Activated T-cell treated with anti-CD3 and anti-CD28 coated beads, Interleukin-2, amount 50 U/mL, for 24 hours (primary cell): Measurements from ENCODE around the gene FLVCR2.
"Not testable (repeated sequence)": the region's sequence is repeated elsewhere in the genome, so short reads cannot be mapped to it uniquely, and the experiment has no call there.

Experiments used
- DNase-seq: peaks from one replicate; pipeline ENCODE4 v3.0.0-alpha.2; 2020
- H3K27ac Mint-ChIP-seq: 2 replicates; pipeline ENCODE4 v1.8.0; 2020; ENCODE audit warnings: mild to moderate bottlenecking, mixed read lengths
- H3K27me3 Mint-ChIP-seq: 2 replicates; pipeline ENCODE4 v1.8.0; 2020; ENCODE audit warnings: mixed read lengths
- H3K36me3 Mint-ChIP-seq: 2 replicates; pipeline ENCODE4 v1.8.0; 2020; ENCODE audit warnings: low read depth, mixed read lengths
- H3K4me1 Mint-ChIP-seq: 2 replicates; pipeline ENCODE4 v1.8.0; 2020; ENCODE audit warnings: low read depth, mixed read lengths
- H3K4me3 Mint-ChIP-seq: 2 replicates; pipeline ENCODE4 v1.8.0; 2020; ENCODE audit warnings: mild to moderate bottlenecking, moderate library complexity, mixed read lengths
- H3K9me3 Mint-ChIP-seq: 2 replicates; pipeline ENCODE4 v1.8.0; 2020; ENCODE audit warnings: mixed read lengths

The FLVCR2 gene

DNA sequence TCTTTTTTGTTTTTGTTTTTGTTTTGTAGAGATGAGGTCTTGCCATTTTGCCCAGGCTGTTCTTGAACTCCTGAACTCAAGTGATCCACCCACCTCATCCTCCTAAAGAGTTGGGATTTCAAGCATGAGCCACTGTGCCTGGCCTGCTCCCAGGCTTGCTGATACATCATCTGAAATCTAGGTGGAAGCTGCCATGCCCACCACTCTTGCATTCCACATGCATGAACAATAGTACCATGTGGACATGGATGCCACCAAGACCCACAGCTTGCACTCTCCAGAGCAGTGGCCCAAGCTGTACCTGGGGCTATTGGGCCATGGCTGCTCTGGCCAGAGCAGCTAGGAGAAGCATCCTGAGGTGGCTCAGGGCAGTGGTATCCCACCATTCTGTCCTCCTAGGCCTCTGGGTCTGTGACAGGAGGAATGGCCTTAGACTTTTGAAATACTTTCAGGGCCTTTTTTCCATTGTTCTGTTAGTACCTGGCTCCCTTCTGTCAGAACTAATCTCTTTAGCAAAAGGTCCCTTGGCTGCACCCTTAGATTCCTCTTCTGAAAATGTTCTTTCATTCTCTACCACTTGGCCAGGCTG is 13.7 kb downstream of the FLVCR2 start:
- no peaks in the 10 kb centered on the region for H3K27me3 Mint-ChIP-seq

DNA sequence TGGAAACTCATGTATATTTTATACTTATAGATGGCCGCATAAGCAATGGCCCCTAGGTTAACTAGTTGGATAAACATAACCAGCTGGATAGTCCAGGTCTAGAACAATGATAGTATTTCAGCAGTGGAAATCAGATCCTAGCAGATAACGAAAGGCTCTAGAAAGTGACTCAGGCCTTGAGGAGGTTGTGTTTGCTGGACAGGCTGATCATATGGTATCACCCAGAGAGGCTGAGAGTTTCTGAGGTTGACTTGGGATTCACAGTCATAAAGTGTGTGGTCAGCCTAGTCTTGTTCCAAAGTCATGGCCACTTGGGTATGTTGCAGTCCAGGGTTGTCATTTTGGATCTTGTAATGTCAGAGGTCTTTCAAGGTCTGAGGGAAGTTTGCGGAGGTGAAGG is 16.8 kb downstream of the FLVCR2 start:
- H3K9me3 Mint-ChIP-seq: no peaks in the 10 kb centered on the region
- no peak overlapping the region for H3K27ac Mint-ChIP-seq
- no peaks in the 10 kb centered on the region for H3K4me1 Mint-ChIP-seq
- H3K4me3 Mint-ChIP-seq: no peak overlapping the region
- peaks cover 4% of the 10 kb centered on the region for H3K36me3 Mint-ChIP-seq
- DNase-seq: no peak
- H3K27me3 Mint-ChIP-seq: no peaks in the 10 kb centered on the region

More for the DNA sequence above, 13.7 kb downstream of the FLVCR2 start:
- DNase-seq: no peak
- Mint-ChIP-seq H3K4me1 (no peaks in the 10 kb centered on the region), H3K27ac (no peak overlapping the region), H3K9me3 (no peaks in the 10 kb centered on the region), H3K4me3 (no peak overlapping the region), H3K36me3 (peaks cover 4% of the 10 kb centered on the region)

DNA sequence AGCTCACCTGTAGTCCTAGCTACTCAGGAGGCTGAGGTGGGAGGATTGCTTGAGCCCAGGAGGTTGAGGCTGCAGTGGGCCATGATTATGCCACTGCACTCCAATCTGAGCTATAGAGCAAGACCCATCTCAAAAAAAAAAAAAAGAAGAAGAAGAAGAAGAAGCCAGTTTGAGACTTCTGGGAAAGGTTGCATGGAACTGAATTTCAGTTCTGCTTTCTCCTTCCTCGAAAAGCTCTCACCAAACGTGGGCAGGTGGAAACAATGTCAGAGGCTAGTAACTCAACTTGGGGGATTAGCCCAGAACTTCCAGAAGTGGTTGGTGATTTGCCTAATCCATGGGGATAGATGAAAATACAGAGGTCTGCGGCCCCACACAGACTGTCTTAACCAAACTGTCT is 18.7 kb downstream of the FLVCR2 start:
- H3K36me3 Mint-ChIP-seq: peaks cover 4% of the 10 kb centered on the region
- no peaks in the 10 kb centered on the region for H3K9me3 Mint-ChIP-seq
- no peaks in the 10 kb centered on the region for H3K4me1 Mint-ChIP-seq
- no peak for DNase-seq
- H3K27ac Mint-ChIP-seq: no peak overlapping the region
- H3K4me3 Mint-ChIP-seq: no peak overlapping the region
- no peaks in the 10 kb centered on the region for H3K27me3 Mint-ChIP-seq

DNA sequence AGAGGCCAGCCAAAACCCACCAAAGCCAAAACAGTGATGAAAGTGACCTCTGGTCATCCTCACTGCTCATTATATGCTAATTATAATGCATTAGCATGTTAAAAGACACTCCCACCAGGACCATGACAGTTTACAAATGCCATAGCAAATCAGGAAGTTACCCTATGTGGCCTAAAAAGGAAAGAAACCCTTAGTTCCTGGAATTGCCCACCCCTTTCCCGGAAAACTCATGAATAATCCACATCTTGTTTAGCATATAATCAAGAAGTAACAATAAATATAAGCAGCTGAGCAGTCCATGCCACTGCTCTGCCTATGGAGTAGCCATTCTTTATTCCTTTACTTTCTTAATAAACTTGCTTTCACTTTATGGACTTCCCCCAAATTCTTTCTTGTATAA is 21.7 kb downstream of the FLVCR2 start:
- H3K36me3 Mint-ChIP-seq, H3K4me3 Mint-ChIP-seq, H3K27me3 Mint-ChIP-seq, H3K27ac Mint-ChIP-seq, DNase-seq, H3K9me3 Mint-ChIP-seq, H3K4me1 Mint-ChIP-seq: not testable (repeated sequence)

DNA sequence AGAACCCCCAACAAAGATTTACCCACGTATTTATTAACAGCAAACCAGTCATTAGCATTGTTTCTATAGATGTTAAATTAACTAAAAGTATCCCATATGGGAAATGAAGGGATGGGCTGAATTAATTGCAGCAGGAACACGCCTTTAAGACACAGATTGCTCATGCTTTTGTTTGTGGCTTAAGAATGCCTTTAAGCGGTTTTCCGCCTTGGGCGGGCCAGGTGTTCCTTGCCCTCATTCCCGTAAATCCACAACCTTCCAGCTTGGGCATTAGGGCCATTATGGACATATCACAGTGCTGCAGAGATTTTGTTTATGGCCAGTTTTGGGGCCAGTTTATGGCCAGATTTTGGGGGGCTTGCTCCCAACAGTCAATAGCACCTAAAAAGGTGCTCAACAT is 22.6 kb downstream of the FLVCR2 start:
- not testable (repeated sequence) for DNase-seq, H3K27ac Mint-ChIP-seq, H3K36me3 Mint-ChIP-seq, H3K9me3 Mint-ChIP-seq, H3K27me3 Mint-ChIP-seq, H3K4me1 Mint-ChIP-seq, H3K4me3 Mint-ChIP-seq

DNA sequence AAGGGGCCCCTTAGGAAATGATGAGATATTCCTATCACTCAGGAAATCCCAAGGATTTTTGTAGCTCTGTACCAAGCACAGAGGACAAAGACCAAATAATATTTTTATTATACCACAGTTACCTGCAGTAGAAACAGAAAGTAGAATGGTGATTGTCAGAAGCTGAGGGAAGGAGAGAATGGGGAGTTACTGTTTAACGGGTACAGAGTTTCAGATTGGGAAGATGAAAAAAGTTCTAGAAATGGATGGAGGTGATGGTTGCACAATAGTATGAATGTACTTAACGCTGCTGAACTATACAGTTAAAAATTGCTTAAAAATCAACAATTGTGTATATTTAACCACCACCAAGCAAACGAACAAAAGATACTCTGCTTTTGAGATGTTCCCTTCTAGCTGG is 24.1 kb downstream of the FLVCR2 start:
- Mint-ChIP-seq H3K4me3 (no peak overlapping the region), H3K4me1 (no peaks in the 10 kb centered on the region), H3K36me3 (peaks cover 4% of the 10 kb centered on the region), H3K27me3 (no peaks in the 10 kb centered on the region), H3K27ac (no peak overlapping the region), H3K9me3 (no peaks in the 10 kb centered on the region)
- no peak for DNase-seq

DNA sequence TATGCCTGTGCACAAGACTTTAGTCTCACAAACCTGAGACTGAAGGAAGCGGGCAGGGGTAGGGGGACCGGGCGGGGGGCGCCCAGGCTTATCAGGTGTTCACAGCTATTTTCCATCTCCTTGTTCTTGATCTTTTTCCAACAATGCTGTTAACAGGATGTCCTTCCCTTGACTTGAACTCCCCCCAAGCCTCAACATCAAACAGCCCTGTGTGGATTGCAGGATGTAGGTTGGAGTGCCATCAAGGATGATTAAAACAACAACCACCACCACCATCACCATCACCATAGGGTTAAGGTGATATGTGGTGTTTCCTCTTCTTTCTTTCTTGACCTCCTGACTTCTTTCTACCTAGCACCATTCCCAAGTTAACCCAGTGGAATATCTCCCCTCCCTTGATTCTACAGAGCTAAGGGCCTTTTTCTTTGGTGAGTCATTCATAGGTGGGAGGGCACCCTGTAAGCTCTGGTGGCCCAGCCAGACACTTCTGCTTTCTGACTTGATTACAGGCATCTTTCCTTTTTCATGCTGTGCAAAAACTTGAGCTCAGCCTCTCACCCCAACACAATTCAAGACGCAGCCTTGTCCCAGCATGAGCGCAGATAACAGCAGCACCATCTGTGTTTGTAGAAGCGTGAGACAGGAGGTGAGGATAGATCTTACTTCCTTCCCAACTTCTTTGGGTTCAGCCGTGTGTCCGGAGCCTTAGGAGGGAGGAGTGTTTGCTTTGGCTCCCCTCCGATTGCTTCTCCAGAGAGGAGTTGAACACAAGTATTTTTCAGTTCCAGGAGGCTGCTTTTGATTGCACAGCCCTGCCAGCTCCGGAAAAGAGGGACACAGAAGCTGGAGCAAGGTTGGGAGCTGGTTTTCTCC is 26.8 kb downstream of the FLVCR2 start:
- H3K27me3 Mint-ChIP-seq: no peaks in the 10 kb centered on the region
- H3K4me3 Mint-ChIP-seq: no peak overlapping the region
- H3K4me1 Mint-ChIP-seq: no peaks in the 10 kb centered on the region
- DNase-seq: no peak
- no peaks in the 10 kb centered on the region for H3K9me3 Mint-ChIP-seq
- no peak overlapping the region for H3K27ac Mint-ChIP-seq
- H3K36me3 Mint-ChIP-seq: peaks cover 5% of the 10 kb centered on the region

DNA sequence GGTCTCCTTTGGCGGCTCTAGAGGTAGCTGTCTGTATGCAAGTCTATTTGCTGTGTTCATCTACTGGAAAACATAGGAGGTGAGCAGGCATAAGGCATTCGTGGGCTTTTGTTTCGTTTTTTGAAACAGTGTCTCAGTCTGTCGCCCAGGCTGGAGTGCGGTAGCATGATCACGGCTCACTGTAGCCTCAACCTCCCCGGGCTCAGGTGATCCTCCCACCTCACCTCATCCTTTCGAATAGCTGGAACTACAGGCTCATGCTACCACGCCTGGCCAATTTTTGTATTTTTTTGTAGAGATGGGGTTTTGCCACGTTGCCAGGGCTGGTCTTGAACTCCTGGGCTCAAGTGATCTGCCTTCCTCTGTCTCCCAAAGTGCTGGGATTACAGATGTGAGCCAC is 27.5 kb downstream of the FLVCR2 start:
- Mint-ChIP-seq H3K4me1 (peaks cover 3% of the 10 kb centered on the region), H3K9me3 (no peaks in the 10 kb centered on the region), H3K27ac (no peak overlapping the region), H3K36me3 (peaks cover 5% of the 10 kb centered on the region), H3K4me3 (no peak overlapping the region), H3K27me3 (no peaks in the 10 kb centered on the region)
- no peak for DNase-seq

DNA sequence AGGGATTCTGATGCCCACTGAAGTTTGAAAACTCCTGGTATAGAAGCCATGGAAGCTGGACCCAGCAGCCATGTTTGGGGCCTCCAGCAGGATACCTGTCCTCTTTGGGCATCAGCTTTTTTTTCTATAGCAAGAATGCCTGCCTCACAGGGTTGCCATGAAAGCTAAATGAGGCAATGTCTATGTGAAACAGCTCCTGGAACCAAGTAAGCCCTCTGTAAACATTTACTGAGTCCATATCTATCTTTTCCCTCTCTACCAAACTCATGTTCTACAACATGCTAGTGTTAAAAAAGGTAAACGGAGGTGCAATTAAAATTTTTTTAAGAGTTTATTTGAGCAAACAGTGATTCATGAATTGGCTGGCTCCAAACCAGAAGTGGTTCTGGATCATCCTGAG is 28.6 kb downstream of the FLVCR2 start:
- Mint-ChIP-seq H3K9me3 (no peaks in the 10 kb centered on the region), H3K4me1 (peaks cover 3% of the 10 kb centered on the region), H3K36me3 (peaks cover 5% of the 10 kb centered on the region), H3K27me3 (no peaks in the 10 kb centered on the region), H3K27ac (no peak overlapping the region), H3K4me3 (no peak overlapping the region)
- DNase-seq: no peak

DNA sequence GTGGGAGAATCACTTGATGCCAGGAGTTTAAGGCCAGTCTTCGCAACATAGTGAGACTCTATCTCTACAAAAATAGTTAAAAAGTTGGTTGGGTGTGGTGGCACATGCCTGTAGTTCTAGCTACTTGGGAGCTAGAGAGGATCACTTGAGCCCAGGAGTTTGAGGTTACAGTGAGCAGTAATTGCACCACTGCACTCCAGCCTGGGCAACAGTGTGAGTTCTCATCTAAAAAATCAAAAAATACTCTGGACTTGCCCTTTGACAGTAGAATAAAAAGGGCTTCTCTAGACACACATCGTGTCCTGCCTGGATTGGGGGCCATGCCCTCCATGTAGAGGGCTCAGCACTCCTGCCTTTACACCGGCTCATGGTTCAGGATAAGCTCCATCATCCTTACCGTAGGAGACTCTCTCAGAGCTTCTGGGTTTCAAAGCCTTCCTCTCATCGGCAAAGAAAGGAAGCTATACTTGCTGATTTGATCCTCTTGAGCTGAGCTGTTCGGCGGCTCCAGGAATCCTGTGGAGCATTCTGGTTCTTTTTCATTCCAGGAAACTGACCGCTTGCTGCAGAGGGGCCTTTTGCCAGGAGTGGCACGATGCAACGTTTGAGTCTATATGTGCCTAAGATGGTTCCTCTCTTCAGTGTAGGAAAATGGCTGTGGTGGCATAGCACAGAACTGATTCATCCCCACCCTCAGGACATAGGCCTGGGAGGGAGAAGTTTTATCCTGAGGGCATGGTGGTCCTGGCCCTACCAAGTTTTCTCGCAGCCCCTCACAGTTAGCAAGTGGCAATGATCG is 29.6 kb downstream of the FLVCR2 start:
- no peak overlapping the region for H3K27ac Mint-ChIP-seq

DNA sequence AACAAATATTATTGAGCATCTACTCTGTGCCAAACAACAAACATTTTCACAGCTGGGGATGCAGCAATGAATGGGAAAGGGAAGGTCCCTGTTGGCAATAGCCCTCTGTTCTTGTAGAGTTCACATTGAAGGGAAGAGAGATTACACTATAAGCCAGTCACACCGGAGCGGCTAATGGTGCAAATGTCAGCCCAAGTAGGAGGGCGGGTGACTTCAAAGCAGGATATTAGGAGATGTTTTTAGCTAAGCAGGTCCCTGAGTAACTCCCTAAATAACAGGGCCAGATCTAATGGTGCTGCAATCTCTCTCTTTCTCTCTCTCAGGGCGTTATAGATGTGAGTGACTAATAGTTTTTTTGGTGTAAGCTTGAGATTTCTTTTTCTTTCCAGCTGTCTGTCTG is 30.7 kb downstream of the FLVCR2 start:
- Mint-ChIP-seq H3K4me1 (peaks cover 3% of the 10 kb centered on the region), H3K27me3 (no peaks in the 10 kb centered on the region), H3K4me3 (no peak overlapping the region), H3K36me3 (peaks cover 5% of the 10 kb centered on the region), H3K9me3 (peaks cover 3% of the 10 kb centered on the region), H3K27ac (no peak overlapping the region)
- no peak for DNase-seq

More for the DNA sequence above, 29.6 kb downstream of the FLVCR2 start:
- Mint-ChIP-seq H3K9me3 (peaks cover under 1% of the 10 kb centered on the region), H3K4me3 (no peak overlapping the region), H3K27me3 (no peaks in the 10 kb centered on the region), H3K4me1 (peaks cover 3% of the 10 kb centered on the region), H3K36me3 (peaks cover 5% of the 10 kb centered on the region)
- DNase-seq: no peak

DNA sequence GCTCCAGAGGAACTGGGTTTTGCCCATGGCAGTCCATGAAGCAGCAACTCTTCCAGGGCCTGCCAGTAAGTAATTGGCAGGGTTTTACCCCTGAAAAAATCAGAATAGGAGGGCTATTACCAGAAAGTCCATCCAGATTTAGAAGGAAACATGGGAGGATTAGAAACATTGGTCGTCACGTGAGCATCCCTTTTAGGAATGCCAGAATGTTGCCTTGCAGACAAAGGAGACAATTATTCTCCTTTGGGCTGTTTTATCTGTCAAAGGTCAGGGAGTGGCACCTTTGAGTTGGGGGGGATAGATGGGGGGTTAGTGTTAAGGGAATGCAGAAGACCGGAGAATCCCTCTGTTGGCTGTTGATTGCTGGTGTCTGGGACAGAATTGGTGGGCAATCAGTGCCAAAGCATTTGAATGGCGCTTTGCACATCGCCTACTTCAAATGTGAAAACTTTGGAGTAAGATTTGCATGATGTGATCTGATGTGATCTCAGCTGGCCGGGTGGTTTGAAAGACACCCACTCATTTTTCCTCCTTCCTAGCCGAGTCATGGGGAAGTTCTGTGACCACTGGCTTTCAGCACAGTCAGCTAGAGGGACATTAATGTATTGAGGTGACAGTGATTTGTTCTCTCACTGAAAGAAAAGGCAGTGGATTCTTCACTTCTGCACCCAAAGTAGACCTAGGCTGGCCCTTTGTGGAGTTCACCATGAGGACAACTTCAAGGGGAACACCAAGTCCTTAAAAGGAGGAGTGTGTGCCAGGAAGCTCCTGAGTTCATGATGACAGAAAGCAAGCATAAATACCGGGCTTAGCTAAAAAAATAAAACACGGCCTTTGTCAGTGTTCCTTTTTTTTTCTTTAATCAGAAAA is 31.4 kb downstream of the FLVCR2 start:
- H3K9me3 Mint-ChIP-seq: peaks cover 3% of the 10 kb centered on the region
- peaks cover 5% of the 10 kb centered on the region for H3K36me3 Mint-ChIP-seq

DNA sequence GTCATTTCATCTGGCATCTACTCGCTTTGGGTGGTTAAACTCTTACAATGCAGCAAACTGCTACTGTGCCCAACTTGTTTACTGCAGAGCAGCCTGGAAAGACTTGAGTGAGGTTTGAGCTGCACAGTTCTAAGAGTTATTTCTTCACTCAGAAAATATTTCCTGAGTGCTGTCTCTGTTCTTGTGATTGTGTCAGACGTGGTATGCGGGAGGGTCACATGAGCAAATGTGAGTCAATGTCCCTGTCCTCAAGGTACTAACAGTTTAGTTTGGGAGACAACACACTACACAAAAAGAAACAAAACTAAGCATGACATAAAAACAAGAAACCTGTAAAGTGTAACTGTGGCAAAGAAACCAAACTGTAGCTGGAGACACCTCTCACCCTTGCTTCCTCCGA is 32.4 kb downstream of the FLVCR2 start:
- no peaks in the 10 kb centered on the region for H3K27me3 Mint-ChIP-seq
- peaks cover 5% of the 10 kb centered on the region for H3K36me3 Mint-ChIP-seq
- no peak for DNase-seq

More for the DNA sequence above, 31.4 kb downstream of the FLVCR2 start:
- H3K4me3 Mint-ChIP-seq: no peak overlapping the region
- no peak overlapping the region for H3K27ac Mint-ChIP-seq
- DNase-seq: no peak
- peaks cover 3% of the 10 kb centered on the region for H3K4me1 Mint-ChIP-seq
- H3K27me3 Mint-ChIP-seq: no peaks in the 10 kb centered on the region

DNA sequence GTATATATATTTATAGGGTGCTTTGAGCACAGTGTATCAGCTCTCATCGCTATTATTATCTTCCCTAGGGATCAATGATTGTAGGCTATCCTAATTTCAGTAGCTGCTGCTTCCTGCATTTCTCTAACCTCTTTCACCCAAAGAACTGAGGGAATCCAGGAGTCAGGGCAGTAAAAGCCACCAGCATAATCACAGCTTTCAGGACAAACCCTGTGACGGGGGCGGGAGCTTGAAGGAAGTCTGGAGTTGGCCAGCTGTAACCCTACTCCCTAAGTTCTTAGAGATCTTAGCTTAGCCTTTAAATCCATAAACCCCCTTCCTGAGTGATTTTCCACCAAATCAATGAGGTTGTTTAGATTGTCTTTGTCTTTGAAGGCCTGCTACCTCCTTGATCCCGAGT is 33.7 kb downstream of the FLVCR2 start:
- no peak overlapping the region for H3K27ac Mint-ChIP-seq
- H3K4me3 Mint-ChIP-seq: no peak overlapping the region
- no peak for DNase-seq
- H3K4me1 Mint-ChIP-seq: peaks cover 3% of the 10 kb centered on the region
- no peaks in the 10 kb centered on the region for H3K27me3 Mint-ChIP-seq
- H3K9me3 Mint-ChIP-seq: peaks cover 3% of the 10 kb centered on the region
- peaks cover 5% of the 10 kb centered on the region for H3K36me3 Mint-ChIP-seq

More for the DNA sequence above, 32.4 kb downstream of the FLVCR2 start:
- Mint-ChIP-seq H3K4me1 (peaks cover 3% of the 10 kb centered on the region), H3K4me3 (no peak overlapping the region), H3K27ac (no peak overlapping the region), H3K9me3 (peaks cover 3% of the 10 kb centered on the region)
